C4-2B (cell line): ENCODE data around the gene SRPX2.

Experiments
- CTCF ChIP-seq: fragments of 450-650 bp; conservative IDR thresholded peaks from 2 replicates; pipeline ENCODE4 v1.5.1; 2017; ENCODE audit warnings: mild to moderate bottlenecking
- ZFX ChIP-seq: fragments of 450-650 bp; IDR thresholded peaks from 2 replicates; pipeline ENCODE4 v1.6.1; 2017

GRCh38 chrX:100687546-100687945, 43.5 kb downstream of the SRPX2 start:
- TF ChIP-seq CTCF (no peak), ZFX (no peak)
